Activated naive CD8-positive, alpha-beta T cell (primary cell): ENCODE data around the gene LOC101059915.
"Not testable (repeated sequence)": the region's sequence is repeated elsewhere in the genome, so short reads cannot be mapped to it uniquely, and the experiment has no call there.

Experiments
- H3K27ac Mint-ChIP-seq: one replicate; pipeline ENCODE4 v1.8.0; 2021; ENCODE audit warnings: mixed read lengths
- H3K27me3 Mint-ChIP-seq: one replicate; pipeline ENCODE4 v1.8.0; 2021; ENCODE audit warnings: mixed read lengths
- H3K36me3 Mint-ChIP-seq: one replicate; pipeline ENCODE4 v1.8.0; 2021; ENCODE audit warnings: mixed read lengths
- H3K4me1 Mint-ChIP-seq: one replicate; pipeline ENCODE4 v1.8.0; 2021; ENCODE audit warnings: low read depth, mixed read lengths
- H3K4me3 Mint-ChIP-seq: one replicate; pipeline ENCODE4 v1.8.0; 2021; ENCODE audit warnings: mild to moderate bottlenecking, mixed read lengths
- H3K9me3 Mint-ChIP-seq: one replicate; pipeline ENCODE4 v1.8.0; 2021; ENCODE audit warnings: low read depth, mixed read lengths

The LOC101059915 gene

DNA sequence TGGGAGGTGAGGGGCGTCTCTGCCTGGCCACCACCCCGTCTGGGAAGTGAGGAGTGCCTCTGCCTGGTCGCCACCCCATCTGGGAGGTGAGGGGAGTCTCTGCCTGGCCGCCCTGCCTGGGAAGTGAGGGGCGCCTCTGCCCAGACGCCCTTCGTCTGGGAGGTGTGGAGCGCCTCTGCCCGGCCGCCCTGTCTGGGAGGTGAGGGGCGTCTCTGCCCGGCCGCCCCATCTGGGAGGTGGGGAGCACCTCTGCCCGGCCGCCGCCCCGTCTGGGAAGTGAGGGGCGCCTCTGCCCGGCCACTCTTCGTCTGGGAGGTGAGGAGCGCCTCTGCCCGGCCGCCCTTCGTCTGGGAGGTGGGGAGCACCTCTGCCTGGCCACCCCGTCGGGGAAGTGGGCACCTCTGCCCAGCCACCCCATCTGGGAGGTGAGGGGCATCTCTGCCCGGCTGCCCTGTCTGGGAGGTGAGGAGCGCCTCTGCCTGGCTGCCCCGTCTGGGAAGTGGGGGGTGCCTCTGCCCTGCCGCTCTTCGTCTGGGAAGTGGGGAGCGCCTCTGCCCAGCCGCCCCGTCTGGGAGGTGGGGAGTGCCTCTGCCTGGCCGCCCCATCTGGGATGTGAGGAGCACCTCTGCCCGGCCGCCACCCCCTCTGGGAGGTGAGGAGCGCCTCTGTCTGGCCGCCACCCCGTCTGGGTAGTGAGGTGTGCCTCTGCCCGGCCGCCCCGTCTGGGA lies 8.9 kb downstream of the LOC101059915 start:
- not testable (repeated sequence) for H3K9me3 Mint-ChIP-seq, H3K27me3 Mint-ChIP-seq, H3K36me3 Mint-ChIP-seq, H3K4me3 Mint-ChIP-seq, H3K4me1 Mint-ChIP-seq, H3K27ac Mint-ChIP-seq

DNA sequence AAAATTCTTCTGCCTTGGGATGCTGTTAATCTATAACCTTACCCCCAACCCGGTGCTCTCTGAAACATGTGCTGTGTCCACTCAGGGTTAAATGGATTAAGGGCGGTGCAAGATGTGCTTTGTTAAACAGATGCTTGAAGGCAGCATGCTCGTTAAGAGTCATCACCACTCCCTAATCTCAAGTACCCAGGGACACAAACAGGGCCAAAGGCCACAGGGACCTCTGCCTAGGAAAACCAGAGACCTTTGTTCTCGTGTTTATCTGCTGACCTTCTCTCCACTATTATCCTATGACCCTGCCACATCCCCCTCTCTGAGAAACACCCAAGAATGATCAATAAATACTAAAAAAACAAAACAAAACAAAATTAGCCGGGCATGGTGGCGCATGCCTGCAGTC lies 9.8 kb downstream of the LOC101059915 start:
- not testable (repeated sequence) for H3K4me1 Mint-ChIP-seq, H3K27me3 Mint-ChIP-seq, H3K9me3 Mint-ChIP-seq, H3K4me3 Mint-ChIP-seq, H3K36me3 Mint-ChIP-seq, H3K27ac Mint-ChIP-seq

DNA sequence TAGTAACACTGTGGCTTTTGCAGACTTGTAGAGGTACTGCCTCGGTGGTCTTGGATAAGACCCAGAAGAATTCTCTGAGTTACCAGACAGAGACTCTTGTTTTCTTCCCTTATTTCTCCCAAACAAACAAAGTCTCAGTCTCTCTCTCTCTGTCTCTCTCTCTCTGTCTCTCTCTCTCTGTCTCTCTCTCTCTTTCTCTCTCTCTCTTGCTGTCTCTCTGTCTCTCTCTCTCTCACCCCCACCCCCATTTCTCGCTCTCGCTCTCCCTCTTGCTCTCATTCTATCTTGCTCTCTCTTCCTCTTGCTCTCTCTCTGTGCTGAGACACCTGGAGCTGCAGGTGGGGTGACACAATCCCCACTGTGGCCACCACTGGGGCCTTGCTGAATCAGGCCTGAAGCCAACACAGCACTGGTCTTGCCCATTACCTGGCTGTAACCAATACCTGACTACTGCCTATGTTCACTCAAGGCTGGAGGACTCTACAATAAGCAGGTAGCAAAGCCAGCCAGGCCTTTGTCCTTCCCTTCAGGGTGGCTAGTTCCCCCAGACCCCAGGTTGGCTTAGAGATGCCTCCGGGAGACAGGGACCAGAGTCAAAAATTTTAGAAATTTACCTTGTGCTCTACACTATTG lies 12.3 kb downstream of the LOC101059915 start:
- peaks cover 3% of the 10 kb centered on the region for H3K36me3 Mint-ChIP-seq
- no peaks in the 10 kb centered on the region for H3K9me3 Mint-ChIP-seq
- H3K27ac Mint-ChIP-seq = no peak overlapping the region
- H3K4me3 Mint-ChIP-seq = no peak overlapping the region
- H3K4me1 Mint-ChIP-seq = no peaks in the 10 kb centered on the region
- H3K27me3 Mint-ChIP-seq = no peaks in the 10 kb centered on the region

DNA sequence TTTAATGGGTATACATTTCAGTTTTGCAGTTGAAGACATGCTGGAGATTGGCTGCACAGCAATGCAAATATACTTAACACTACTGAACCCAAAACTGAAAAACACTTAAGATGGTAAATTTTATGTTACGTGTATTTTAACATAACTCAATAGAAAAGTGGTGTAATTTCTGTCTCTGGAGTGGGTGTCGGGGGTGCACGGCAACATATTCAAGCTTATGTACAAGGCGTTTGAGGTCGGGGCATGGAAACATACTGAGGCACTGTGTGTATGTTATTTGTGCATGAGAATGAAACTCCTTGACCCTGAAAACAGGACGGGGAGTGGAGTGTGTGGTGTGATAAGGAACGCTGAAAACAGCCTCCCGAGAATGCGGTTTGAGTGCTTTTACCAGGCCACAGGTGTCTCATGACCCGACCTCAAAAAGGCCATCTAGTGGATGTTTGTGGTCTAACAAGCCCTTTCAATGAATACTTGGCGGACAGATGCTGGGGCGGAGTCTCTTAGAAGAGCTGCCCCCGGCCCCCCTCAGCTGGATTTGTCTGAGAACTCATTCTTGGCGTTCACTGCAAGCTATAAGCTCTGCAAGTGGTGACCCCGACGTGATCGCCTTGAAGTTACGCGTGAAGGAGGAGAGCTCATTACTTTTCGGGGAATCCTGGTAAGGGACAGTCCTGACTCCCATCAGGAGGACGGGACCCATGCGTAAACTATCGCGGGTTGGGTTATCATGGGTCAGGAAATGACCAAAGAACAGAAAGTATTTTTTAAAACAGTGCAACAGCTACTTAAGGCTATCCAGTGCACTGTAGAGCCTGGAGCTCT lies 29.5 kb downstream of the LOC101059915 start:
- H3K4me1 Mint-ChIP-seq, H3K27me3 Mint-ChIP-seq, H3K36me3 Mint-ChIP-seq, H3K4me3 Mint-ChIP-seq, H3K9me3 Mint-ChIP-seq, H3K27ac Mint-ChIP-seq: not testable (repeated sequence)

DNA sequence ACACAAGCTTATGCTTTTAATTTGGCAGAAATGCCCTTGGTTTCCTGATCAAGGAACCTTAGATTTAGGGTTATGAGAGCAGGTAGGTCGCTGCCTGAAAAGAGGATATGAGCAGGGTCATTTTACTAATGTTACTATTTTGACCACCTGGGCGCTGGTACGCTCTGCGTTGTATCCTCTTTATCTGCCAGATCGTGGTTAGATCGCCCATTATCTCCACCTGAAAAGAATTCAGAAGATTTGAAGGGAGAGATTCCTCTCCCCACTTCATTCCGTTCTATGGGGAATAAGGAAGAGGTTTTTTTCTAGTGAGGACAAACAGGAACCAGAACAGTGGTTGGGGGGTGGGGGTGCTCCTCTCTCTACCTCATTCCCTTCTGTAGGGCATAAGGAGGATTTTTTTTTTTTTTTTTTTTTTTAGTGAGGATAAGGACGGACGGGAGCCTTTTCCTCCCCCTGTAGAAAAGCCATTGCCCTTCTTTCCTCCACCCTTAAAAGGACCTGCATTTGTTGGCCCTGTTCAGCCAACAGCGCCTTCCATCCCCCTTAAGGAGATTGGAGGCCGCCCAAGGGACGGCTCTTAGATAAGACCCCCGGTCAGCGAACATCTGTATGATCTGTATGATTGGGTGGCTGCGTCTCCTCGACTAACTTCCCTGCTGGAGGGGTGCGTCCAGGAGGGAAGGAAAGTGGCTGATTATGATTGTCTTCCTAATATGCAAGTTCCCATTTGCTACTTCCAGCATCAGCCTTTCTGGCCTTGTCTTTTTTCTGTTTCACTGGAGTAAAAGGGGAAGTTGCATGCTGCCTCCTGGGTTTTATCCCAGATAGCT lies 30.3 kb downstream of the LOC101059915 start:
- not testable (repeated sequence) for H3K4me1 Mint-ChIP-seq, H3K27ac Mint-ChIP-seq, H3K9me3 Mint-ChIP-seq, H3K4me3 Mint-ChIP-seq, H3K27me3 Mint-ChIP-seq, H3K36me3 Mint-ChIP-seq

DNA sequence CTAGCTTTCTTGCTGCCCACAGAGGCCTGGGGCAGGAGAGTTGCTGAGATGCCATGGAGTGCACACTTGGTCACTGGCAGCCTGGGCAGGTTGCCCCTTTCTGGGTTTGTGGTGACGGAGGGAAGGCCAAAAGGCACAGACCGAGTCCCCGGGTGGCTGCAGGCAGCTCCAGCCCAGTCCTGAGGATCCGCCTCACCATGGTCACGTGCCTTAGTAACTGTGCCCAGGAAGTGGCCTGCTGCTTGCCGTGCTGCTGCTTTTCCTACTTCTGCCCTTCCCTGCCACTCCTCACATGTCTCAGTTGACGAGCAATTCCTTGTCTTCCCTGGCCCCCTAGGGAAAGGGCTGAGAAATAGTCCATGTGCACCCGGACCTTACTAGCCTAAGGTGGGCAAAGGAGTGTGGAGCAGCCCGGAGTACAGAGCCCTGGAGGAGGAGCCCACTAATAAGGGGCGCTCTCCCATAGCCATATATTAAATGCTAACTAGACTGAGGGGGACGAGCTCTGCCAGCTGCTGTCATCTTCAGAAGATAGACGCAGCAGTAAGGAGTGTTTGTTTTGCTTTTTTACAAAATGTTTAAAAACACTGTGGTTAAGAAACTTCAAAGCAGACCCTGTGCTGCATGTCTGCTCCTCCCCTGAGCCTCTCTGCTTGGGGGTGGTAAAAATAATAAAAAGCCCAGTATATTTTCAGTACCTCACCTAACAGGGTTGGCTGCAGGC lies 31.1 kb downstream of the LOC101059915 start:
- not testable (repeated sequence) for H3K4me3 Mint-ChIP-seq, H3K36me3 Mint-ChIP-seq, H3K27ac Mint-ChIP-seq, H3K9me3 Mint-ChIP-seq, H3K4me1 Mint-ChIP-seq, H3K27me3 Mint-ChIP-seq

DNA sequence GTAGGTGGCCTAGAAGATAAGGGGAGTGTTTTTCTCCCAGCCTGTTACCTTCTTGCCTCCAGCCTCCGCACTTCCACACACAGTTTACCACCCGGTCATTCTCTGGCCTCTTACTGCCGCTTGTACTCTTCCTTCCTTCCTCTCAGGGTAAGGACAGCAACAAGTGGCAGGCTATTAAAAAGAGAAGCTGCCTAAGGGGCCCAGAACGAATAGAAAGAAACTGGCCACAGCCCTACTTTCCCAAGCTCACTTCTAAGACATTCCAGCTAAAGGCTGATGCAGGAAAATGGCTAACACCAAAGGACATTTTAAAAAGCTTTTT lies 31.6 kb downstream of the LOC101059915 start:
- H3K4me3 Mint-ChIP-seq, H3K27ac Mint-ChIP-seq, H3K9me3 Mint-ChIP-seq, H3K36me3 Mint-ChIP-seq, H3K27me3 Mint-ChIP-seq, H3K4me1 Mint-ChIP-seq: not testable (repeated sequence)

DNA sequence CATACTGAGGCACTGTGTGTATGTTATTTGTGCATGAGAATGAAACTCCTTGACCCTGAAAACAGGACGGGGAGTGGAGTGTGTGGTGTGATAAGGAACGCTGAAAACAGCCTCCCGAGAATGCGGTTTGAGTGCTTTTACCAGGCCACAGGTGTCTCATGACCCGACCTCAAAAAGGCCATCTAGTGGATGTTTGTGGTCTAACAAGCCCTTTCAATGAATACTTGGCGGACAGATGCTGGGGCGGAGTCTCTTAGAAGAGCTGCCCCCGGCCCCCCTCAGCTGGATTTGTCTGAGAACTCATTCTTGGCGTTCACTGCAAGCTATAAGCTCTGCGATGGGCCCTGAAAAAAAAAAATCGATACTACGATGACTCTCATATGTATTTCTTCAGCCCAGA lies 35.5 kb downstream of the LOC101059915 start:
- not testable (repeated sequence) for H3K4me3 Mint-ChIP-seq, H3K9me3 Mint-ChIP-seq, H3K27me3 Mint-ChIP-seq, H3K27ac Mint-ChIP-seq, H3K36me3 Mint-ChIP-seq, H3K4me1 Mint-ChIP-seq

DNA sequence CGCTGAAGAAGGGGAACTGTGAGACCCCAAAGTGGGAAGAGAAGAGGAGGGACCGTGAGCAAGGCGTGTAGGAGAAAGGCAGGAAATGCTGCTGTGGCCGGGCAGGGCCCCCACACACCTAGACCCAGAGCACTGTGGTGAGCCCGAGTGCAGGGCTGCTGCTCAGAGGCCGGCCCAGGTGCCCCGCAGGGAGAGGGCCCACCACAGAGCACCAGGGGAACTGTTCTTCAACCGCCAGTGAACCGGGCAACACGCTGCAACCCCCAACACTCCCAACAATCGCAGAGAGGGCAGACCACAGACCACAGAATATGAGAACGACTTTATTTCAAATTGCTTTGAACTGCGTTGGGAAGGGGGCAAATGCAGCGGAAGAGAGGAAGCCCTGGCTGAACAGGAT lies 46.7 kb downstream of the LOC101059915 start:
- H3K4me1 Mint-ChIP-seq, H3K27me3 Mint-ChIP-seq, H3K4me3 Mint-ChIP-seq, H3K27ac Mint-ChIP-seq, H3K9me3 Mint-ChIP-seq, H3K36me3 Mint-ChIP-seq: not testable (repeated sequence)

DNA sequence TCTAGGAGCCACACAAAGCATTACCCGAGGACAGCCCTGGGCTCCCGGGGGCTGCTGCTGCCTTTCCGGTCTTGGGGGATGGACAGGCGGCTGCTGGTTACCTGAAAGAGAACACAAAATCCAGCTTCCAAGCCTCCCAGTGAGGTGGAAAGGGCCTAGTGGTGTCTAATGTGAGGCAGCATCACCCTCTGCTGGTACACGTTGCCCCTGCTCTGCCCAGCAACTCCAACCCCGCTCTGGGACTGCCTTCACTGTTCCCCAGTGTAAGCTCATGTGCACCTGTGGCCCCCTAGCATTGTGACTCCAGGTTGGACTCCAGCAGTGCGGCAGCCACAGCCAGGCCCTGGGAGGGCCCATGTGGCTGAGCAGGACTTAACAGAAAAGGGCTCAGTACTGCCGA lies 48.2 kb downstream of the LOC101059915 start:
- not testable (repeated sequence) for H3K27ac Mint-ChIP-seq, H3K9me3 Mint-ChIP-seq, H3K27me3 Mint-ChIP-seq, H3K4me1 Mint-ChIP-seq, H3K36me3 Mint-ChIP-seq, H3K4me3 Mint-ChIP-seq

DNA sequence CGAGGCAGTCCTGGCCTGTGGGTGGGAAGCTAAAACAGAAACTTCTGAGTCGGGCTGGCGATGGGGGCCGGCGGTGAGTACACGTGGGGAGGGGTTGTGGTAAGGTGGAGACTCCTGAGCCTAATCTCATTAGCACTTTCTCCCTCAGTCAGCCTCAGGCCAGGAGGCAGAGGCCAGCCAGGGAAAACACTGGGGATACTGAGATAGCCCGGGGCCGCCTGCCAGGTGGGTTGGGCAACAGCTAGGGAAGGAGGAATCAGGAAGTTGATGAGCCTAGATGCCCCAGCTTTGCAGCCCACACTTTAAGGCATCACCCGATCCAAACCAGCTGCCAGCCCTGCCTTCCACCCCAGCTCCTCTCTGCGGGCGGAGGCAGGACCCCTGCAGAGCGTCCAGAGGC lies 49.0 kb downstream of the LOC101059915 start:
- not testable (repeated sequence) for H3K27me3 Mint-ChIP-seq, H3K4me3 Mint-ChIP-seq, H3K9me3 Mint-ChIP-seq, H3K4me1 Mint-ChIP-seq, H3K27ac Mint-ChIP-seq, H3K36me3 Mint-ChIP-seq

DNA sequence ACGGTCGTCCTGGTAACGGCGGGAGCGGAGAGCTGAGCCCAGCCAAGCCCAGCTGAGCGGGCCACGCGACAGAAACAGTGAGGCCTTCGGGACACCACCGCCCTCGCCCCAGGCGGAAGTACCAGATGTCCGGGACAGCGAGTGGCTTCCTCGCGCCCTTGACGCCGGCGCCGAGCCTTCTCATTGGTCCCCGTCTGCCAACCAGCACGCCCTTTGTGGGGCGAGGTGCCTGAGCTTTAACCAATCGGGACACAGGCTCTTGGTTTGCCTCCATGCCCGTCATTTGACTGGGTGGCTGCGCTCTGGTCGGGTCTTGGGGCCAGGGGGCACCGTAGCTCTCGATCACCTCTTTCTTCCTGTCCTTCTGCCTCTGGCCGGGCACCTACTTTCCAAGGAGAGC lies 50.8 kb downstream of the LOC101059915 start, which contains the start of gene CXorf49:
Gene CXorf49, minus strand, starts transcription at position 101 of the 400 bp plus-strand sequence. CDS start 134 bp downstream, outside the sequence.
- H3K27ac Mint-ChIP-seq, H3K9me3 Mint-ChIP-seq, H3K36me3 Mint-ChIP-seq, H3K4me3 Mint-ChIP-seq, H3K27me3 Mint-ChIP-seq, H3K4me1 Mint-ChIP-seq: not testable (repeated sequence)

DNA sequence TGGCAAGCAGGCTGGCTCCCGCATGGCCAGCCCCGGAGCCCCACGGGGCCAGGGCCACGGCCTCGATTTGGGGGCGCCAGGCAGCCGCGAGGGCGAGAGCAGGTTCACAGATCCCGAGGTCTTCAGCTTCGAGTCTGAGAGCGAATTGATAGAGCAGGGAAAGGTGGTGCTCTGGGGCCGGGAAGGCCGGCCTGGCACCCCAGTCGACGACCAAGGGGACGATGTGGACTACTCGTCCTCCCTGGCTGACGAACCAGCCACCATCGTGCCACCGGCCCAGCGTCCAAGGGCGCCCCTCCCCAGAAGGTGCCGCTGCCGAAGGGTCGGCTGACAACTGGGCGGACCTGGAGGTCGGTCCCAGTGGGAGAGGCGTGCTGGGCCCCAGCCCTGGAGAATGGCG lies 51.8 kb downstream of the LOC101059915 start:
- not testable (repeated sequence) for H3K27ac Mint-ChIP-seq, H3K27me3 Mint-ChIP-seq, H3K9me3 Mint-ChIP-seq, H3K4me1 Mint-ChIP-seq, H3K36me3 Mint-ChIP-seq, H3K4me3 Mint-ChIP-seq

DNA sequence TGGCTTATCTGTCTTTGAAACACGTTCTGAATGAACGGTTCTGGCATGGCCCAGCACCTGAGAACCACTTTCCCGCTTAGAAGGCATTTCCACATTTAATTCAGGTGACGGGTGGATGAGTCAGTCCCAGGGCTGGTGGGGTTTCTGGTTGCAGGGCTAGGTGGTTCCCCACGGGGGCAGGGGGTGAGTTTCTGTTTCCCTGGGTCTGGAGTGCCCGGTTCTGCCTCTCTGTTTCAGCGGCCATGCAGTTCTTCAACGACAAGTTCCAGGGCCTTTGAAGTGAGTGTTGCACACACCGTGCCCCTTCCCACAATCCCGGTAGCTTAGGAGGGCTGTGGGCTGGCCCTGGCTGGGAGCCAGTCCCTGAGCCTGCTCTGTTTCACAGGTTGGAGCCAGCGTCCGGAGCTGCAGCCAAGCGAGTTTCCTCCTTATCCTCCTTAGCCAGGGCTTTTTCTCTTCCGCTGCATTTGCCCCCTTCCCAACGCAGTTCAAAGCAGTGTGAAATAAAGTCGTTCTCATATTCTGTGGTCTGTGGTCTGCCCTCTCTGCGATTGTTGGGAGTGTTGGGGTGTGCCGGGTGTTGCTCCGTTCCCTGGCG lies 53.0 kb downstream of the LOC101059915 start:
- H3K27me3 Mint-ChIP-seq, H3K4me1 Mint-ChIP-seq, H3K4me3 Mint-ChIP-seq, H3K9me3 Mint-ChIP-seq, H3K36me3 Mint-ChIP-seq, H3K27ac Mint-ChIP-seq: not testable (repeated sequence)
